Inflammatory macrophage treated with lipopolysaccharide for 1 hour (primary cell): ENCODE measurements around the gene SAAL1.

Source experiments
- DNase-seq, 2 donors: peaks; one replicate each; pipeline ENCODE4 v3.0.0-alpha.2; 2020 to 2022

SAAL1 gene

DNA sequence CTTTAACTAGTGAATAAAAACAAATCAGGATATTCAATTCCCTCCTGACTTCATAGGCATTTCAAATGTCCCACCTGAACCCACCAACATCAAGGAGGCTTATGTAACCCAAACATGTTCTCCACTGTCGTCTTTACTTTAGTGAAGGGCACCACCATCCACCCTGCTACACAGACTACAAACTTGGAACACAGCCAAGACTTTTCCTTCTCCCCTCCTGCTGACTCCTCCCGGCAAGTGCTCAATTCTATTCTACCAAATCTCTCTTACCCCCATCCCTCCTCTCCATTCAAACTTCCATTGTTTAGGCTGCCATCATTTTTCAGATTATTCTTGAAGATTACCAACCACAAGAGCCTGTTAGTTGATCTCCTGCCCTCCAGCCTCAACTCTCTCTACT, 24.3 kb downstream of the SAAL1 start:
- DNase-seq: no peak

- no peak for DNase-seq
These were observed 25.4 kb downstream of the SAAL1 start for GRCh38 chr11:18080451-18080850.

- no peak for DNase-seq
These were observed 27.0 kb downstream of the SAAL1 start for GRCh38 chr11:18078909-18079308.

GRCh38 chr11:18075444-18075843, 30.4 kb downstream of the SAAL1 start:
- no peak for DNase-seq

DNA sequence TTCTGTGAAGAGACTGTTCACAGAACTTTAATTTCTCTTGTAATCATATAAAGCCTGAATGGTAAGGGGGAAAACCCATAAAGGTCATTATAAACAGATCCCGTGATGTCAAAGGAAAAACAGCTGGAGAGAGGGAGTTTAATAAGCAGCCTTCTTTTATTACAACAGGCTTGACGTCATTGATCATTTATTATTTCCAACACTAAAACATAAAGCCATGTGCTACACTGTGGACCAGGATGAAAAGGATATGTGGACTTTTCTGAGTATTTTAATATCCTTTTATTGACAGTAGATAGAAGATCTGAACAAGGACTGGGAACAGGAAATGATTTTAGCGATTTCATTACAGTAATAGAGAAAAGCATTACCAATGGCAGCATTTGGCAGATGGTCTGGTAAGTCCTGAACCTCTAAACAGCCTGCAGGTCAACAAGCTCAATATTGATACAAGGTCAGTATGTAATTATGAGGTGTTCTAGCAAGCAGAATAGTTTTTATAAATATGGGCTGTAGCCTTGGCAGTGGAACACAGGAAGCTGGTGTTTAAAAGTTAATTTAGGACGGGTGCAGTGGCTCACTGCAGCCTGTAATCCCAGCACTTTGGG, 34.7 kb downstream of the SAAL1 start:
- no peak for DNase-seq

GRCh38 chr11:18067372-18067771, 38.5 kb downstream of the SAAL1 start:
- no peak for DNase-seq

DNA sequence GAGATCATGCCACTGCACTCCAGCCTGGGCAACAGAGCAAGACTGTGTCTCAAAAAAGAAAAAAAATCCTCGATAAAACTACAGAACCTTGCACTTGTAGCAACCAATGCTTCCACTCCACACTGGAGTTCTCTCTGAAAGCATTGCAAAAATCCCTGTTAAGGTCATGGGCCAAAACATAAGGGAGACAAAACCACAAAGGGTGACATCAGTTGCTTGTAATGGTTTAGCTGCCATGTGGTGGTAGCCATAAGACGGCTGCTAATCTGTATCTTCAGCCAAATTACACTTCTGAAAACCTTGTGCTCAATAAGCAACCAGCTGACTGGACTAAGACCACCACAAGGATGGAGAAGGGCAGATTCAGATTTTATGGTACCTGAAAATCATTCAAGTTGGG, 39.3 kb downstream of the SAAL1 start:
- no peak for DNase-seq

GRCh38 chr11:18065572-18065971, 40.3 kb downstream of the SAAL1 start:
- DNase-seq: no peak

DNA sequence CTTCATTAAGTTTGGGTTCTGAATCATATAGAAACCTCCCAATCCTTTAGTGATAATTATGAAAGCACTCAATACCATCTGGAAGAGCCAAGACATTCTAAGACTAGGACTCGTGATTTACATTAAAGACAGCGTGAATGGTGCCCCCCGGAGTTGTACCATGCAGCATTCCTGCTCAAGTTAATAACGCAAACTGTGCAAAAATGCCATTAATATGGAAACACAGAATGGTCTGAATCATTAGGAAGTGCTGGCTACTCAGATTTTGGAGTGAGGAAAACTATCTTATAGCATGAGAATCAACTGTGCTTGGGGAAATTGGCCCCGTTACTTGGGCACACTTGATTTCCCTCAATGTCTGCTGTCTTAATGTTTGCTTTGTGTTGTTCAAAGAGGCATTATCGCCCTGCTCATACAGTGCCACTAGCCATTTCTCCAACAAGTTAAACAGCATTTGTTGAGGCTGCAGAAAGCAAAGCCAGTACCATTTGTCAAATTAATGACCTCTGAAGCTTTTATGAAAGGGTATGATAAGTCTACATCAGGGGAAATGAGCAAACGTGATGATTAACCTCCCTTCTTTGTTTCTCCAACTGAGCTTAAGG, 41.3 kb downstream of the SAAL1 start:
- no peak for DNase-seq

- DNase-seq: no peak
These were observed 41.9 kb downstream of the SAAL1 start for GRCh38 chr11:18063862-18064434.

- no peak for DNase-seq
These were observed 42.8 kb downstream of the SAAL1 start for GRCh38 chr11:18063125-18063524.

DNA sequence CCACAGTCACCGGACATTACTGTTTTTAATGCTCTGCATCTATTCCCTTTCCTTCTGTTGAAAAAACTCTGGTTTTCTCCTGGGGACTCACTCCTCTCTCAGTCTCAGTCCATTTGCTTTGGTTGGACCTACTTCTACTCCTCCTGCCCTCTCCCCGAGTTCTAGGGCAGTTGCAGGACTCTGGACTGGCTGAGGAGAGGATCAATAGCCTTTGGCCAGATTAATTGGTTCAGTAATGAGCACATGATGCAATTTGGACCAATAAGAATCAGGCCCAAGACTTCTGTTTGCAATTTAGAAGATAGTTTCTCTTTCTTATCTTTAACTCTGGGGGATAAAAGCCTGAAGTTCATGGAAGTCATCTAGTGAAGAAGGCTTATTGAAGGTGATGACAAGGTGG, 44.5 kb downstream of the SAAL1 start:
- no peak for DNase-seq

GRCh38 chr11:18056561-18057181, 49.2 kb downstream of the SAAL1 start:
- no peak for DNase-seq

GRCh38 chr11:18054511-18055103, 51.3 kb downstream of the SAAL1 start:
- no peak for DNase-seq

GRCh38 chr11:18050848-18051247, 55.0 kb downstream of the SAAL1 start:
- no peak for DNase-seq

- no peak for DNase-seq
These were observed 59.6 kb downstream of the SAAL1 start, which contains the start of gene TPH1 for GRCh38 chr11:18046116-18046777. Gene TPH1 (minus strand): TSS chr11:18046269. CDS start chr11:18040762, 5,507 bp downstream.

- DNase-seq: no peak
These were observed 69.4 kb downstream of the SAAL1 start for GRCh38 chr11:18036456-18036855.
